ENCODE results near the gene QPRT. TPM values are rescaled to one million over a fixed set of nuclear protein-coding genes. Genes with fewer than 3 reads are reported as not detected.
A peak's percentile ranks its signal among the peaks of the same experiment; 100 is the strongest.
"Not testable (repeated sequence)": the region's sequence is repeated elsewhere in the genome, so short reads cannot be mapped to it uniquely, and the experiment has no call there.

QPRT gene
- total RNA-seq = 19.5 to 21.8 TPM (median 20.7 TPM) in 3 replicates
- long read RNA-seq, transcript QPRT-202 (4 exons, 2,343 nt) = major isoform, 14 of 19 reads
- long read RNA-seq, partial matches to known transcripts = 1 of 19 reads
- long read RNA-seq, other reads (novel, unspliced or antisense) = 4 of 19 reads

GRCh38 chr16:29678691-29679267, at the start of gene QPRT:
TSS of gene QPRT (plus strand) at chr16:29679180. CDS start at chr16:29679198, 18 bp downstream.
- Mint-ChIP-seq H3K9me3 (ENCODE audit: low read depth) (no peaks in the 10 kb centered on the region), H3K4me1 (ENCODE audit: low read depth) (peaks cover 12% of the 10 kb centered on the region), H3K27ac (ENCODE audit: unreplicated experiment) (peak within 1 kb of the TSS; percentile 89), H3K27me3 (ENCODE audit: low read depth) (no peaks in the 10 kb centered on the region), H3K4me3 (ENCODE audit: unreplicated experiment) (peak within 1 kb of the TSS; percentile 73), H3K36me3 (ENCODE audit: low read depth) (no peaks in the 10 kb centered on the region)
- no peak for TF ChIP-seq CTCF (IDR thresholded peaks at IDR 0.05)
- DNase-seq (ENCODE audit: low spot score) = no peak

DNA sequence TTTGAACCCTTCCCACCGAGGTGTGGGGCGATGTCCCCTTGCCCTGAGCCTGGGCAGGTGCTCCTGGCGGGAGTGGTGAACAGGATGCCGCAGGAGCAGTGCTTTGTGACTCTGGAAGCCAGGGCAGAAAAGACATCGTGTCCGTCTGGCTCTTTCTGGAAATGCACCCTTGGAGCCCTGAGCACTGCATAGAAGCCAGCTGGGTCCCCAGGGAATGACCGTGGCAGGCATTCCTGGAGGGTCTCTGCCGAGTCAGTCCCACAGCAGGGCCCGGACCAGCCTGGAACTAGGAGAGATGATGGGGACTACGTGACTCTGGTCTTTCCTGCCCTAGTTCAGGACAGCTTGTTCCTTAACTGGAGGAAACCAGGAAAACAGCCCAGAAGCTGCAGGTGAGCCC, 49.7 kb upstream of the QPRT start:
- not testable (repeated sequence) for H3K4me3 Mint-ChIP-seq (ENCODE audit: unreplicated experiment); DNase-seq (ENCODE audit: low spot score); H3K27ac Mint-ChIP-seq (ENCODE audit: unreplicated experiment); H3K9me3 Mint-ChIP-seq (ENCODE audit: low read depth); H3K36me3 Mint-ChIP-seq (ENCODE audit: low read depth); H3K27me3 Mint-ChIP-seq (ENCODE audit: low read depth)
- peaks cover 13% of the 10 kb centered on the region for H3K4me1 Mint-ChIP-seq (ENCODE audit: low read depth)

DNA sequence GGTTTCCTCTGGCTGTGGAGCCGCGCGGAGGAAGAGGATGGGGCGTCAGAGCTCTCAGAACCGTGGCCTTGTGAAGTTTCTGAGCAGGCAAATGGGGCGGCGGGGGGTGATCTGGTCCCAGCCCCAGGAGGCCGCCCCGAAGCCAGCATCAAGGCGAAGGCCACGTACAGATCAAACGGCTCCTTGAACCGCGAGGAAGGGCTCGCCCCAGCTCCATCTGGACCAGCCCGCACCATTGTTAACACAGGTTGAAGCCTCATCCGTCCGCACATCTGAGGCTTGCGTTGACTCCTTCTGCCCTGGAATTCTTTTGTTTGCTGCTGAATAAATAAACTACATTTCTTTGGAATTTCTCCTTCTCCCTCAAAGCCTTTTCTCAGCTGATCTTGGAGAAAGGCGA, 47.3 kb upstream of the QPRT start:
- H3K27ac Mint-ChIP-seq (ENCODE audit: unreplicated experiment); H3K27me3 Mint-ChIP-seq (ENCODE audit: low read depth); H3K4me3 Mint-ChIP-seq (ENCODE audit: unreplicated experiment); H3K36me3 Mint-ChIP-seq (ENCODE audit: low read depth); DNase-seq (ENCODE audit: low spot score); H3K9me3 Mint-ChIP-seq (ENCODE audit: low read depth); H3K4me1 Mint-ChIP-seq (ENCODE audit: low read depth): not testable (repeated sequence)

GRCh38 chr16:29635902-29636301, 43.1 kb upstream of the QPRT start:
- H3K27me3 Mint-ChIP-seq (ENCODE audit: low read depth); H3K36me3 Mint-ChIP-seq (ENCODE audit: low read depth); H3K9me3 Mint-ChIP-seq (ENCODE audit: low read depth); DNase-seq (ENCODE audit: low spot score); H3K4me3 Mint-ChIP-seq (ENCODE audit: unreplicated experiment); H3K4me1 Mint-ChIP-seq (ENCODE audit: low read depth); H3K27ac Mint-ChIP-seq (ENCODE audit: unreplicated experiment): not testable (repeated sequence)

DNA sequence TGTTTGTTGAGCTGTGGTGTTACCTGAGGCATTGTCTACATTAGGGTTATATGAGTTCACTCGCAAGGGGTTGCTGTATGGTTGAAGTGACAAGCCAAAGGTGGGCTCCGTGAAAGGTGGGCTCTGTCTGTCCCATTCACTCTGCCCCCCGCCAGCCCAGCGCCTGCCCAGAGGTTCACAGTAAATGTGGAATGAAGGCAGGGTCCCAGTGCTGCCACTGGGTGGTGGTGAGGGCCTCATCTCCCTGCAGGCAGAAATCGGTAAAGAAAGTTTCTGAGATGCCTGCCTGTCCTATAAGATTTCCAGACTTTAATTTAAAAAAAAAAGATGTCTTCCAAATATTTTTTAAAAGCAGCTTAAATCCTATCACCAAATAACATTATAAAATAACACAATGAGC, 42.6 kb upstream of the QPRT start:
- H3K27ac Mint-ChIP-seq (ENCODE audit: unreplicated experiment); H3K27me3 Mint-ChIP-seq (ENCODE audit: low read depth); H3K4me3 Mint-ChIP-seq (ENCODE audit: unreplicated experiment); DNase-seq (ENCODE audit: low spot score); H3K9me3 Mint-ChIP-seq (ENCODE audit: low read depth); H3K36me3 Mint-ChIP-seq (ENCODE audit: low read depth); H3K4me1 Mint-ChIP-seq (ENCODE audit: low read depth): not testable (repeated sequence)

DNA sequence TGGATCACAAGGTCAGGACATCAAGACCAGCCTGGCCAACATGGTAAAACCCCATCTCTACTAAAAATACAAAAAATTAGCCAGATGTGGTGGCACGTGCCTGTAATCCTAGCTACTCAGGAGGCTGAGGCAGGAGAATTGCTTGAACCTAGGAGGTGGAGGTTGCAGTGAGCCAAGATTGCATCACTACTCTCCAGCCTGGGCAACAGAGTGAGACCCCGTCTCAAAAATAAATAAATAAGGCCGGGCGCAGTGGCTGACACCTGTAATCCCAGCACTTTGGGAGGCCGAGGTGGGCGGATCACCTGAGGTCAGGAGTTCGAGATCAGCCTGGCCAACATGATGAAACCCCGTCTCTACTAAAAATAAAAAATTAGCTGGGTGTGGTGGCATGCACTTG, 40.2 kb upstream of the QPRT start:
- H3K36me3 Mint-ChIP-seq (ENCODE audit: low read depth); DNase-seq (ENCODE audit: low spot score); H3K27ac Mint-ChIP-seq (ENCODE audit: unreplicated experiment); H3K9me3 Mint-ChIP-seq (ENCODE audit: low read depth); H3K27me3 Mint-ChIP-seq (ENCODE audit: low read depth); H3K4me3 Mint-ChIP-seq (ENCODE audit: unreplicated experiment); H3K4me1 Mint-ChIP-seq (ENCODE audit: low read depth): not testable (repeated sequence)

GRCh38 chr16:29641561-29641960, 37.4 kb upstream of the QPRT start:
- no peaks in the 10 kb centered on the region for H3K27me3 Mint-ChIP-seq (ENCODE audit: low read depth)
- no peaks in the 10 kb centered on the region for H3K9me3 Mint-ChIP-seq (ENCODE audit: low read depth)
- no peak for DNase-seq (ENCODE audit: low spot score)
- no peaks in the 10 kb centered on the region for H3K4me1 Mint-ChIP-seq (ENCODE audit: low read depth)
- no peak overlapping the region for H3K4me3 Mint-ChIP-seq (ENCODE audit: unreplicated experiment)
- no peaks in the 10 kb centered on the region for H3K36me3 Mint-ChIP-seq (ENCODE audit: low read depth)
- peak; percentile 64 for TF ChIP-seq CTCF (IDR thresholded peaks at IDR 0.05)
- no peak overlapping the region for H3K27ac Mint-ChIP-seq (ENCODE audit: unreplicated experiment)

GRCh38 chr16:29643596-29643995, 35.4 kb upstream of the QPRT start:
- Mint-ChIP-seq H3K4me3 (ENCODE audit: unreplicated experiment) (no peak overlapping the region), H3K27me3 (ENCODE audit: low read depth) (no peaks in the 10 kb centered on the region), H3K4me1 (ENCODE audit: low read depth) (no peaks in the 10 kb centered on the region), H3K9me3 (ENCODE audit: low read depth) (no peaks in the 10 kb centered on the region), H3K36me3 (ENCODE audit: low read depth) (no peaks in the 10 kb centered on the region), H3K27ac (ENCODE audit: unreplicated experiment) (no peak overlapping the region)
- DNase-seq (ENCODE audit: low spot score) = no peak
- TF ChIP-seq CTCF (IDR thresholded peaks at IDR 0.05) = no peak
